Measurements from ENCODE around the gene PTCH2. TPM values are rescaled to one million over a fixed set of nuclear protein-coding genes. Genes with fewer than 3 reads are reported as not detected.

Gene PTCH2, protein sequence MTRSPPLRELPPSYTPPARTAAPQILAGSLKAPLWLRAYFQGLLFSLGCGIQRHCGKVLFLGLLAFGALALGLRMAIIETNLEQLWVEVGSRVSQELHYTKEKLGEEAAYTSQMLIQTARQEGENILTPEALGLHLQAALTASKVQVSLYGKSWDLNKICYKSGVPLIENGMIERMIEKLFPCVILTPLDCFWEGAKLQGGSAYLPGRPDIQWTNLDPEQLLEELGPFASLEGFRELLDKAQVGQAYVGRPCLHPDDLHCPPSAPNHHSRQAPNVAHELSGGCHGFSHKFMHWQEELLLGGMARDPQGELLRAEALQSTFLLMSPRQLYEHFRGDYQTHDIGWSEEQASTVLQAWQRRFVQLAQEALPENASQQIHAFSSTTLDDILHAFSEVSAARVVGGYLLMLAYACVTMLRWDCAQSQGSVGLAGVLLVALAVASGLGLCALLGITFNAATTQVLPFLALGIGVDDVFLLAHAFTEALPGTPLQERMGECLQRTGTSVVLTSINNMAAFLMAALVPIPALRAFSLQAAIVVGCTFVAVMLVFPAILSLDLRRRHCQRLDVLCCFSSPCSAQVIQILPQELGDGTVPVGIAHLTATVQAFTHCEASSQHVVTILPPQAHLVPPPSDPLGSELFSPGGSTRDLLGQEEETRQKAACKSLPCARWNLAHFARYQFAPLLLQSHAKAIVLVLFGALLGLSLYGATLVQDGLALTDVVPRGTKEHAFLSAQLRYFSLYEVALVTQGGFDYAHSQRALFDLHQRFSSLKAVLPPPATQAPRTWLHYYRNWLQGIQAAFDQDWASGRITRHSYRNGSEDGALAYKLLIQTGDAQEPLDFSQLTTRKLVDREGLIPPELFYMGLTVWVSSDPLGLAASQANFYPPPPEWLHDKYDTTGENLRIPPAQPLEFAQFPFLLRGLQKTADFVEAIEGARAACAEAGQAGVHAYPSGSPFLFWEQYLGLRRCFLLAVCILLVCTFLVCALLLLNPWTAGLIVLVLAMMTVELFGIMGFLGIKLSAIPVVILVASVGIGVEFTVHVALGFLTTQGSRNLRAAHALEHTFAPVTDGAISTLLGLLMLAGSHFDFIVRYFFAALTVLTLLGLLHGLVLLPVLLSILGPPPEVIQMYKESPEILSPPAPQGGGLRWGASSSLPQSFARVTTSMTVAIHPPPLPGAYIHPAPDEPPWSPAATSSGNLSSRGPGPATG
- 0.13 TPM in 1 of 2 replicates, not detected in the other for total RNA-seq

DNA sequence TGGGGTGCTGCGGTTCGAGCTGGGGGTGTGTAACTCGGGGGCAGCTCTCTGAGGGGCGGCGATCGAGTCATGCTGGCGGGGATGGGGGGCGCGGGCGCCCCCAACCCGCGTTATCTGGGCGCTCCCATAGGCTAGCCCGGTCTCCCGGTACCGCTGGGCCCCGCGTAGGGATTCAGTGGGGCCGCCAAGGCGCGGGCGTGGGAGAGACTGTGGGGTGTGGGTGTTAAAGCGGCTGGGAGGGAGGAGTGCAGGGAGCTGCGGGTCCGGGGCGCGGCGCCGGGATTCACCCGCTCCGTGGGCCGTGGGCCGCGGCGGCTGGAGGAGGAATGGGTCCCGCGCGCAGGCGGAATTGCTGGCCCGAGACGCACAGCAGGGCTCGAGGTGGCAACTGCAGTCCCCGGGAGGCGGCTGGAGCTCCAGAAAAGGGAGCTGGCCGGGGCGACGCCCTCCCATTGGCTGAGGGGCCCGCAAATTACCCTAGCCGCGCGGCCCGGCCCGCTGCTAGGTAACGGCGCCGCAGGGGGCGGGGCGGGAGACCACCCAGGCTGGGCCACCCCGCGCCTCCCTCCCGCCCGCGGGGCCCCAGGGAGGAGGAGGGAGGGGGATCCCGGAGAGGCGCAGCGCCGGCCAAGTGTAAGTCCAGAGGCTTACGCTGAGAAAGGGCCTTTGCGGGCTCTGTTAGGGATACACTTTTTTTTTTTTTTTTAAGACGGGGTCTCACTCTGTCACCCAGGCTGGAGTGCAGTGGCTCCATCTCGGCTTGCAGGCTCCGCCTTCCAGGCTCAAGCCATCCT is at the start of gene PTCH2:
TSS of gene PTCH2 (minus strand) at position 392 of the 794 bp plus-strand sequence. CDS start at position 71, 321 bp downstream.

DNA sequence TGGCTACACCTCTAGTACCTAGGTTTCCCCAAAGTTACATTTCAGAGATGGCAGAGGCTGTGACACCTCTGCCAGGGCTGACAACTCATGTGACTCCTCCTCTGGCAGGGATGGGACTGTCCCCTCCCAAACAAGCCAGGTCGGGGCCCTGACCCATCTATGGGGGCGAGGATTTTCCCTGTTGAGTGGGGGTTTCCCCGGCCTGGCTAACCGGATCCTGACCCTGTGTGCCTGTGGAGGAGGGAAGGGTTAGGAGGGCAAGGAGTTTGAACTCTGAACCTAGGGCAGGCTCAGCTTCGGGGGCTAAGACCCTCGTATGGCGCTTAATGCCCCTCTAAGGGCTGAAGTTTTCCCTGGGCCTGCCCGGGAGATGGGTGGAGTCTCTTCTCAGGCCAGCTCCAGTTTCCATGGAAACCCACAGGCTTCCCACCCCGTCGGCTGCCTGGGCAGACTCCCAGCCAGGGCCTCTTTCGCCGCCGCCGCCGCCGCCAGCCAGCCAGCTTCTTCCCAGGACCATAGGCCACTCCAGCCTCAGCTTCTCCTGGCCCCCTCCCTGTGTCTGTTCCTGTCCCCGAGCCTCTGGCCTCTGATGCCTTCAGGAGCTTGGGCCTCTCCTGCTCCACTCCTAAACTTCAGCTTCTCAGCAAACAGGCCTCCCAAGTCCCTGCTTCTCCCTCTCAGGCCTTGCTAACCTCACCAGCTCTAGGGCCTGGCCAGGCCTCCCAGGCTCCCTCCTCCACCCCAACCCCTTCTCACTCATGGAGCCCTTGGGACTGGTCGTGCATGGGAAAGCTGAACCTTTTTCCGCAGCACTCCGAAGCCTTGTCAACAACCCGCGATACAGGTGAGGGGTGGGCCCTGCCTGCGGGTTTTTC is 34.8 kb downstream of the PTCH2 start, which contains the start of gene BTBD19:
TSS of gene BTBD19 (plus strand) at position 461 of the 875 bp plus-strand sequence. CDS start at position 759, 298 bp downstream.

DNA sequence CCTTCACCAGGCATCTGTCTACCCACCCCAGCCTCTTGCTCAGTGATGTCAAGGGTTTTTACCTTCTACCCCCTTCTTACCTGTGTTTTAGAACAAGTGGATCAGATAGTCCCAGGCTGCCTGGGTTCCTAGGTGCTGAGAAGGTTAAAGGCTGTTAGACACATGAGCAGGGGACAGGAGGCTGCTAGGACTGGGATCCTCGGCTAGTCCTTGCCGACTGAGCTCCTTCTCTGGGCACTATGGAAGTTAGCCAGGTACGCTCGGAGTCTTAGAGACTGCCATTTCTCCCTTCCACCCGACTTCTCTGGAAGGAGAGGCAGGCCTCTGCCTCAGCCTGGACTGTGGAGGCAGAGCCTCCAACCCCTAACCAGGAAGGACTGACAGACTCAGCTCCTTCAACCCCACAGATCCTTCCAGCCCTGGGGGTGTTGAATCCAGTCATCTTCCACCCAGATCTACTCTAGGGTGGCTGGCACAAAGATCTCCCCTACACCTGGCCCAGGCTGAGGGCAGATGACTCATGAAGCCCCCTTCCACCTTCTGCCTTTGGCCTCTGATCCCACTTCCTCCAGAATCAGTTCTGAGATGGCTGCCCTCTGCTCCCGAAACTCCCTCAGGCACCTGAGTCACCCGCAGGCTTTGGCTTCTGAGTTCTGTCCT is 36.2 kb downstream of the PTCH2 start, which contains the start of gene DYNLT4:
TSS of gene DYNLT4 (minus strand) at position 648 of the 660 bp plus-strand sequence. CDS start 683 bp downstream, outside the sequence.

DNA sequence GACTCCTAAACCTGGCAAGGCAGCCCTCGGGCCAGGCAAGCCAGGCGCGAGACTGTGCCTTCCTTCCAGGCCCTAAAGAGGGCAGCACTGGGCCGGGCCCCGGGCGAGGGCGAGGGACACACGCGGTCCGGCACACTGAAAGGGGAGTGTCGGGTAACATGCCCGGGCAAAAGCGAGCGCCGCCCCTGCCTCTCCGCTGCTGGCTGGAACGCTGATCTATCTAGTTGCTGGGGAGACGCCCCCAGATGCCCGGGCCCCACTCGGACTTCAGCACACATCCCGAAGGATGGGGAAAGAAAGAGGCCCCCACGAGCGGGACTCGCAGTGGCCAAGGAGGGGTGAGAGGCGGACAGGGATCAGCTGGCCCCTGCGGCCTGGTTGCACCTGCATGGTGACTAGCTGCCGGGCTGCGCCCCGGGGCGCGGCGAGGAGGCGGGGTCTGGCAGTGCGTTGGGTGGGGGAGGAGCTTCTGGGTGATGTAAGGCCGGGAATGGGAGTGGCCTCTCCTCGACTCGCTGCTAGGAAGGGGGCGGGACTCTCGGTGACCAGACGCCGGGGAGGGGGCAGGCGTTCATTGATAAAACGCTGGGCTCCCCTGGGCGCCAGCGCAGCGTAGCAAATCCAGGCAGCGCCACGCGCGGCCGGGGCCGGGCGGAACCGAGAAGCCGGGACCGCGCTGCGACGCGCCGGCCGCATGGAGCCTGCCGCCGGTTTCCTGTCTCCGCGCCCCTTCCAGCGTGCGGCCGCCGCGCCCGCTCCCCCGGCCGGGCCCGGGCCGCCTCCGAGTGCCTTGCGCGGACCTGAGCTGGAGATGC is 43.1 kb downstream of the PTCH2 start, which contains the start of gene PLK3:
TSS of gene PLK3 (plus strand) at position 608 of the 815 bp plus-strand sequence. CDS start at position 695, 87 bp downstream.

DNA sequence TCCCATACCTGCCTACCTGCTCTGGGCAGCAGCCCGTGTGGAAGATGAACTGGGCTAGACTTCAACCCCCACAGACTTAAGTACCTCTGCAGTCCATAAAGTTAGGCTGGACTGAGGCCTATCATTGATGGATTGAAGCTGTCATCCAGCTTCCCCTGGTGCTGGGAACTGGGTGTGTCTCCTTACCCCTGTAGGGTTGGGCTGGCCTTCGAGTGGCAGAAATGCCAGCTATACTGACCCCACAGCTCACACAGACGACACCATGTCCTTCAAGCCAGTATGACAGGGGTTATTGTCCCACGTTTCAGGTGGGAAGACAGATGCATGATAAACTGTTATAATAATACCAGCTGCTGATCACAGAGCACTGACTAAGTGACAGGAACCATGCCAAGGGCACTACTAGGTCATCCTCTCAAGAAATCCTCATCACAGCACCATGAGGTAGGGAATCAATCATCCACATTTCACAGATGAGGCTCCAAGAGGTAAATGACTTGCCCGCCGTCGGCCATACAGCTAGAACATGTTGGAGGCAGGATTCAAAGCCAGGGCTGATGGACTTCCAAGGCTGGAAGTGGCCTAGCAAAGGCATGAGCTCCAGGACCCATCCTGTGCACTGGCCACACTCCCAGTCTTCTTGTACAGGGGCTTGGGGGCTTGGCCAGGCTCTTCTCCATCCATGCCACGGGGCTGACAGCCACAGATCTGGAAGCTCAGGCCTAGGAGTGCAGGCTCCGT is 54.8 kb downstream of the PTCH2 start, which contains the start of gene BEST4:
TSS of gene BEST4 (minus strand) at position 51 of the 741 bp plus-strand sequence. CDS start 465 bp downstream, outside the sequence.

DNA sequence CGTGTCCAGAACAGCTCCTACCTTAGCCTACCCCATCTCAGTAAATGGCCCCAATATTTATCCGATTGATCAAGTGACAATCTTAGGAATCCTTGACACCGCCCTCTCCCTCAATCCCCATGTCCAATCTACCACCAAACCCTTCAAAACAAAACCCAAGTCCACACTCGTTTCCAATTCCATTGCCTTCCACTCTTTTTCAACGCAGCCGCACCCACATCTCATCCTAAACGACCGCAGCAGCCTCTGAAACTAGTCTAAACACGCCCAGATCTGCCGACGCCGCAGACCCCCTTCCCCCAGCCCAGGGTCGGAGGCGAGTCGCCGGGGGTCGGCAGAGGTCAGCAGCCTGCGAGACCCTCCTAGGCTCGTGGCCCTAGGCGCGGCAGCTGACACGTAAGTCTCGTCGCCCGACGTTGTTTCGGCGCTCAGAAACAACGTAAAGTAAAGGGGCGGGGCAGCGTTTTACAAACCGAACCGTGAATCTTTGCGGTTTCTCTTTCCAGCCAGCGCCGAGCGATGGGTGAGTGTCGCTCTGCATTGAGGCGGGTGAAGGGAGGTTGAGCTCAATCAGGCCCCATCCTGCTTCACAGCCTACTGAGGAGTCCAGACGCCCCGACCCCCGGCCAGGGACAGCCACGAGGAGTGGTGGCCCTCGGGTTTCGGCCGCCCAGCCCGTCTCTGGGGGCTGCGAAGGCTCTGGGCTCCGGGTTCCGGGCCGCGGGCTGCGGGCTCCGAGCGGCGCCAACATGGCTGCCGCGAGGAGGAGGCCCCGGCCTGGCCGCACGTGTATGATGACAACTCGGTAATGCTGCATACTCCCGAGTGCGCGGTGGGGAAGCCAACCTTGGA is 67.7 kb downstream of the PTCH2 start, which contains the start of gene RPS8:
TSS of gene RPS8 (plus strand) at position 463 of the 852 bp plus-strand sequence. CDS start at position 520, 57 bp downstream.

Other genes starting within 250 kb of the PTCH2 start
- 7.9 and 17.6 TPM in 2 replicates for gene TMEM53, start 168.8 kb downstream of the PTCH2 start, total RNA-seq
- 1.2 TPM in 1 of 2 replicates, not detected in the other for gene ARMH1, start 168.5 kb downstream of the PTCH2 start, total RNA-seq
- not detected in 2 replicates for gene RNU5D-1, start 112.1 kb downstream of the PTCH2 start, total RNA-seq
- gene KIF2C, start 103.4 kb downstream of the PTCH2 start, total RNA-seq: 19.3 and 40.6 TPM in 2 replicates
- gene RPS8, start 67.7 kb downstream of the PTCH2 start, total RNA-seq: 2,664 and 4,024 TPM in 2 replicates
- not detected in 2 replicates for gene BEST4, start 55.1 kb downstream of the PTCH2 start, total RNA-seq
- 13.1 and 32.3 TPM in 2 replicates for gene PLK3, start 42.9 kb downstream of the PTCH2 start, total RNA-seq
- gene DYNLT4, start 35.9 kb downstream of the PTCH2 start, total RNA-seq: not detected in 2 replicates
- 4.9 and 11.3 TPM in 2 replicates for gene BTBD19, start 34.7 kb downstream of the PTCH2 start, total RNA-seq
- gene EIF2B3, start 143.3 kb upstream of the PTCH2 start, total RNA-seq: 15.6 and 28.7 TPM in 2 replicates
- gene HECTD3, start 168.1 kb upstream of the PTCH2 start, total RNA-seq: 21.2 and 26.6 TPM in 2 replicates
- 92.5 and 128 TPM in 2 replicates for gene UROD, start 169.0 kb upstream of the PTCH2 start, total RNA-seq